Caco-2 (cell line): ENCODE data around the gene DNAJC21. TPM values are rescaled to one million over a fixed set of nuclear protein-coding genes. Genes with fewer than 3 reads are reported as not detected.

Experiments used
- BruUV-seq: library from RNA; stranded (reverse); fragments of 400-500 nt; replicated peaks from 2 replicates; lab custom pipeline; 2021; lab: Mats Ljungman, UMichigan
- CTCF ChIA-PET: fragments of 300-600 bp; sonication (Branson Sonifier 250); formaldehyde crosslinking; loops from one replicate; lab custom pipeline; 2022; ENCODE audit warnings: antibody characterized with exemption; lab: Charles Lee
- POLR2A ChIA-PET: fragments of 300-600 bp; sonication (Branson Sonifier 250); formaldehyde crosslinking; loops from one replicate; lab custom pipeline; 2022; ENCODE audit warnings: antibody characterized with exemption; lab: Charles Lee
- DNase-seq, 2 experiments: peaks; one replicate each; pipeline versions ENCODE4 v3.0.0 to v3.0.0-alpha.2; 2020 to 2022
- H3K27me3 ChIP-seq: replicated peaks from 2 replicates; pipeline ENCODE4 v1.6.0; 2011; ENCODE audit warnings: low read length; ENCODE audit not compliant: control insufficient read depth, insufficient read depth
- H3K36me3 ChIP-seq: 2 replicates; pipeline ENCODE4 v1.5.1; 2011; ENCODE audit warnings: low read length; ENCODE audit not compliant: control insufficient read depth, insufficient read depth
- H3K4me1 ChIP-seq: fragments of 250-450 bp; sonication (Bioruptor Pico); 2 replicates; pipeline ENCODE4 v1.5.1; 2020; ENCODE audit warnings: mild to moderate bottlenecking
- H3K4me3 ChIP-seq: 2 replicates; pipeline ENCODE4 v1.5.1; 2011; ENCODE audit warnings: low read depth, mild to moderate bottlenecking, control low read depth, low read length
- H3K9me3 ChIP-seq: fragments of 250-450 bp; sonication (Bioruptor Pico); 2 replicates; pipeline ENCODE4 v1.5.1; 2020; ENCODE audit warnings: mild to moderate bottlenecking, moderate library complexity
- H3K27ac Mint-ChIP-seq: one replicate; pipeline ENCODE4 v1.8.0; 2022; ENCODE audit warnings: mixed read lengths; ENCODE audit not compliant: unreplicated experiment
- H3K27me3 Mint-ChIP-seq: one replicate; pipeline ENCODE4 v1.8.0; 2022; ENCODE audit warnings: mixed read lengths; ENCODE audit not compliant: insufficient read depth, unreplicated experiment
- H3K36me3 Mint-ChIP-seq: one replicate; pipeline ENCODE4 v1.8.0; 2022; ENCODE audit warnings: mild to moderate bottlenecking, mixed read lengths; ENCODE audit not compliant: insufficient read depth, unreplicated experiment
- H3K4me1 Mint-ChIP-seq: one replicate; pipeline ENCODE4 v1.8.0; 2022; ENCODE audit warnings: low read depth, mixed read lengths; ENCODE audit not compliant: unreplicated experiment
- H3K4me3 Mint-ChIP-seq: one replicate; pipeline ENCODE4 v1.8.0; 2022; ENCODE audit warnings: mild to moderate bottlenecking, moderate library complexity, mixed read lengths; ENCODE audit not compliant: unreplicated experiment
- H3K9me3 Mint-ChIP-seq: one replicate; pipeline ENCODE4 v1.8.0; 2022; ENCODE audit warnings: mixed read lengths; ENCODE audit not compliant: unreplicated experiment
- CTCF ChIP-seq, 2 experiments: fragments of 200-600 bp in 1 of 2; IDR thresholded peaks; 1 replicate in 1 of 2; 2 replicates in 1 of 2; pipeline versions ENCODE4 v1.5.1 to v1.8.0; 2011 to 2022; ENCODE audit warnings: antibody characterized with exemption in 1 of 2, control low read depth in 1 of 2, inconsistent platforms in 1 of 2, low read depth in 1 of 2, low read length in 1 of 2, mild to moderate bottlenecking in 1 of 2, moderate library complexity in 1 of 2; ENCODE audit not compliant: insufficient read depth in 1 of 2, severe bottlenecking in 1 of 2, unreplicated experiment in 1 of 2
- intact Hi-C: fragments of 100-400 bp; cut with micrococcal nuclease; formaldehyde crosslinking; loops from one replicate; pipeline ENCODE4 v1.10.0; 2022; ENCODE audit not compliant: unreplicated experiment
- total RNA-seq: library from RNA; stranded (reverse); gene quantifications from 2 replicates; pipeline ENCODE4 v1.2.3, GENCODE V29; 2022

DNAJC21 gene
- total RNA-seq, 1 experiment from 2014 or later = 66.0 TPM

- H3K4me3 Mint-ChIP-seq = no peak overlapping the region
- no TSS peak for BruUV-seq
- intact Hi-C loops = no loop called here
- H3K9me3 ChIP-seq = no peaks in the 10 kb centered on the region
- no peaks in the 10 kb centered on the region for H3K4me1 ChIP-seq
- H3K36me3 Mint-ChIP-seq = peaks cover 13% of the 10 kb centered on the region
- no peaks in the 10 kb centered on the region for H3K9me3 Mint-ChIP-seq
- no peaks in the 10 kb centered on the region for H3K27me3 ChIP-seq
- no peak overlapping the region for H3K4me3 ChIP-seq
- no peaks in the 10 kb centered on the region for H3K36me3 ChIP-seq
- H3K4me1 Mint-ChIP-seq = no peaks in the 10 kb centered on the region
- TF ChIP-seq CTCF (IDR thresholded peaks at IDR 0.05; ENCODE audit: insufficient read depth in 1 of 2, low read depth in 1 of 2, low read length in 1 of 2, severe bottlenecking in 1 of 2, unreplicated experiment in 1 of 2) = no peak
- H3K27ac Mint-ChIP-seq = no peak overlapping the region
- H3K27me3 Mint-ChIP-seq = no peaks in the 10 kb centered on the region
- ChIA-PET POLR2A (no interaction called here), CTCF (interaction anchor here (1.0 kb wide), 1 partner anchor 26 kb away, joined by 3 read pairs; the partner anchor contains the start of gene DNAJC21)
- no peak for DNase-seq
Measured at GRCh38 chr5:34903260-34903659, 26.1 kb upstream of the DNAJC21 start.

DNA sequence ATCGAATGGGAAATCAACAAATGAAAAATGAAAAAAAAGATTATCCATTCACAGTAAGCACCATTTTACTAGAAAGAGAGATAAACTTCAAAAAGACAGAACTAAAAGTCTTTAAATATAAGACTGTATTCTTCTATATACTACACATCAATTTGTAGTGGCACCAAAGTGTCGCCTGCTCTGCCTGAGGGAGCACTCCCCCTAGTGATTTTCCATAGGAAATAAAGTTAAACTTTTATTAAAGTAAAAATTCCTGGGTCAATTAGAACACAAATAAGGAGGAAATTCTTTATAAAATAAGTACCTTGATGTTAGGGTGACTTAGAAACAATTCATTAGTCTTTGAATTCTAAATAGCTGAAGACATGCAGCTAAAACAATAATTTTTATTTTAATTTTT lies 23.8 kb upstream of the DNAJC21 start:
- no peak overlapping the region for H3K4me3 ChIP-seq
- POLR2A ChIA-PET = no interaction called here
- CTCF ChIA-PET = no interaction called here
- Mint-ChIP-seq H3K4me3 (no peak overlapping the region), H3K27ac (no peak overlapping the region), H3K4me1 (no peaks in the 10 kb centered on the region), H3K36me3 (peaks cover 25% of the 10 kb centered on the region), H3K9me3 (no peaks in the 10 kb centered on the region), H3K27me3 (no peaks in the 10 kb centered on the region)
- no peaks in the 10 kb centered on the region for H3K9me3 ChIP-seq
- no peaks in the 10 kb centered on the region for H3K36me3 ChIP-seq
- BruUV-seq = no TSS peak
- DNase-seq = no peak
- peak; percentile 37 to 47 for TF ChIP-seq CTCF (IDR thresholded peaks at IDR 0.05; ENCODE audit: insufficient read depth in 1 of 2, low read depth in 1 of 2, low read length in 1 of 2, severe bottlenecking in 1 of 2, unreplicated experiment in 1 of 2)
- intact Hi-C loops = loop anchor here (1.0 kb wide), 1 partner anchor 431 kb away; no protein-coding TSS in a partner anchor
- H3K4me1 ChIP-seq = no peaks in the 10 kb centered on the region
- H3K27me3 ChIP-seq = no peaks in the 10 kb centered on the region

DNA sequence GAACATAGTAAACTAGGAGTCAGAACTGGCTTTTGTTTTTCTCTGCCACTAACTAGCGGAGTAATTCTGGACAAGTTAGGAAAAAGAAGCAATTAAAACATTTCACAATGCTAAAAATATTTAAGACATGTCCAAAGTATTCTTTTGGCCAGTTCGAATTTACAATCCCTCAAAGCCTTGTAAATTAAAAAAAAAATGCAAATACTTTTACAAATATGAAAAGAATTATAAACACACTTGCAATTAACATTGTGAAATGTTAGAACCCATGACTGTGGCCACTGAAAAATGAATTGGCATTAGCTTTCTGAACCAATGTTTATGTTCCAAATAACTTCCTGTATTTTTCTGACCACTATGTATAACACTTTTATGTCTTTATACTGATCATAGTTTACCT lies 16.3 kb upstream of the DNAJC21 start:
- no TSS peak for BruUV-seq
- CTCF ChIA-PET = no interaction called here

More for the DNA sequence above, 16.3 kb upstream of the DNAJC21 start:
- no peak for TF ChIP-seq CTCF (IDR thresholded peaks at IDR 0.05; ENCODE audit: insufficient read depth in 1 of 2, low read depth in 1 of 2, low read length in 1 of 2, severe bottlenecking in 1 of 2, unreplicated experiment in 1 of 2)
- POLR2A ChIA-PET = no interaction called here
- no peaks in the 10 kb centered on the region for H3K9me3 Mint-ChIP-seq
- no peaks in the 10 kb centered on the region for H3K27me3 ChIP-seq
- H3K36me3 ChIP-seq = peaks cover 4% of the 10 kb centered on the region; the same call in 1 of the 2 replicates
- no peak for DNase-seq
- no peak overlapping the region for H3K4me3 Mint-ChIP-seq
- H3K4me3 ChIP-seq = no peak overlapping the region
- H3K4me1 Mint-ChIP-seq = peaks cover 15% of the 10 kb centered on the region
- peaks cover 14% of the 10 kb centered on the region; the same call in 1 of the 2 replicates for H3K4me1 ChIP-seq
- H3K9me3 ChIP-seq = no peaks in the 10 kb centered on the region
- H3K27ac Mint-ChIP-seq = no peak overlapping the region
- H3K27me3 Mint-ChIP-seq = no peaks in the 10 kb centered on the region
- intact Hi-C loops = loop anchor here (2.0 kb wide), 1 partner anchor 46 kb away; no protein-coding TSS in a partner anchor
- peaks cover 55% of the 10 kb centered on the region for H3K36me3 Mint-ChIP-seq
